ENCODE results near the gene STAB2.
"Not testable (repeated sequence)": the region's sequence is repeated elsewhere in the genome, so short reads cannot be mapped to it uniquely, and the experiment has no call there.

The STAB2 gene

DNA sequence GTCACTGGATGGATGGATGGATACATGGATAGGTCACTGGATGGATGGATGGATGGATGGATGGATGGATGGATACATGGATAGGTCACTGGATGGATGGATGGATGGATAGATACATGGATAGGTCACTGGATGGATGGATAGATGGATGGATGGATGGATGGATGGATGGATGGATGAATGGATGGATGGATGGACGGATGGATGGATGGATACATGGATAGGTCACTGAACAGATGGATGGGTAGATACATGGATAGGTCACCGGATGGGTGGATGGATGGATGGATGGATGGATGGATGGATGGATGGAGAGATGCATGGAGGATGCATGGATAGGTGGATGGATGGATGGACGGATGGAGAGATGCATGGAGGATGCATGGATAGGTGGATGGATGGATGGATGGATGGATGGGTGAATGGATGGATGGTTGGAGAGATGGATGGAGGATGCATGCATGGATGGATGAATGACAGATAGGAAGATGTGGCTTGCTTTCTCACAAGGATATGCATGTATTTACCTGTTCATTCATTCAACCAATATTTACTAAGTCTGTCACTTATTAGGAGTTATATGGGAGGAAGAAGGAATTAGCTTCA lies 66.6 kb downstream of the STAB2 start:
- DNase-seq = not testable (repeated sequence)

DNA sequence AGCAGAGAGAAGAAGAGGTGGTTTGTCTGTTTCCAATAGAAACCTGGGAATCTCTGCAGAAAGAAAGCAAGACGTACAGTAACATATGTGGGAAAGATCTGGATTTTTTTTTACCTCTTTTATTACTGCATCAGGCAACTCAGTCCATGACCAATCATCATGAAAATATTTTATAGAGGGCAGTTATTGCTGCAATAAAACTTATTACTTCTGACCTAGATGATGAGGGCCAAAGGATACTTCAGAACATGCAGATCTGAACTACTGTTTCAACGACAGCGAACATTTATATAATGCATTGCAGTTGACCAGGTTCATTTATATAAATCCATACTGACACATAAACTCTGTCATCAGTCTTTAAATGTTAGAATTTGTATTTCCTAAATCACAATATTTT lies 67.7 kb downstream of the STAB2 start:
- DNase-seq = no peak

DNA sequence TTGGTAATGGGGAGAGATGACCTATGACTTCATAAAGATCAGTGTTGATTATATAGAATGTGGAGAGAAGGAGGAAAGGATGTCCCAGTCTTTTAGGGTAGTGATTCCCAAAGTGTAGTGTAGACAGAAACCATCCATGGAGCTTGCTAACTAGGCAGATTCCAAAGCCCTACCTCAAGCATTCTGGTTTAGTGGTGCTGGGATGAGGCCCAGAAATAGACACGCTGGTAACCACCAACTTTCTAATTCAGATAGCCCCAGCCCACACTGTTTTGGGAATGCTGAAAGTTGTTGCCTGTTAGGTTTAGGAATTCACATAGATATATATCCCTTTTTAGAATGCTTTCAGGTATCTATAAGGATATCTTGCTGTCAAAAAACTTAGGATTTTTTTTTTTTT lies 69.2 kb downstream of the STAB2 start:
- no peak for DNase-seq

DNA sequence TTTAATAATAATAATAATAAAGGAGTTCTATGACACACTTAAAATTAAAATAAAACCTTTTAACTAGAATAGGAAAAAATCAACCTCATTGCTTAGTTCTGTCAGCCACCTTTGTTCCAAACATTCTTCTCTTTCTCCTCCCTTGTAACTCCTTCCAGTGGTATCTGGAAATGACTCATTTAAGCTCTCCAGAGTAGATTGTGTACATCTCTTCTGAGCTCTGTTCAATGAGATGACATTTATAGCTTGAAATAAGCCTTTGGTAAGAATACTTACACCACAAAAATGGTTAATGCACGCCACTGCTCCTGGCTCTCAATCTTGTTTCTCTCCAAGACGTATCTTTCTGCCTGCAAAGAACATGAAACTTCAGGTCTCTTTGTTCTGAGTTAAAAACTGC lies 70.3 kb downstream of the STAB2 start:
- no peak for DNase-seq

DNA sequence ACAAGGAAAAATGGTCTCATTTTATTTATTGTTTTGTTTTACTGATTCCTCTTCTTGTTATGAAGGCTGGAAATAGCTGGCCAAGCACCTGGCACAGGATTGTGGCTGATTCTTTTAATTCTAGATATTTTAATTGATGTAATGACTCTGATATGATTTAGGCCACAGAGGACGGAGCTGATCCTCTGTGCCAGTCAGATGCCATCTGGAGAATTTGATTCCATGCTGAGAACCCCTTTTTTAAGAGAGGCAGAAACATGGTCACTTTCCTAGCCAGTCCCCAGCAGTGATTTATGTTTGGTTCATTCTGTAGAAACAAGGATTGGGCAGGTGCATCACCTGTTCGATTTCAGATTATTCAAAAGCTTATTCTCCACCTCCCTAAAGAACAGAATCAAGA lies 77.6 kb downstream of the STAB2 start:
- no peak for DNase-seq

DNA sequence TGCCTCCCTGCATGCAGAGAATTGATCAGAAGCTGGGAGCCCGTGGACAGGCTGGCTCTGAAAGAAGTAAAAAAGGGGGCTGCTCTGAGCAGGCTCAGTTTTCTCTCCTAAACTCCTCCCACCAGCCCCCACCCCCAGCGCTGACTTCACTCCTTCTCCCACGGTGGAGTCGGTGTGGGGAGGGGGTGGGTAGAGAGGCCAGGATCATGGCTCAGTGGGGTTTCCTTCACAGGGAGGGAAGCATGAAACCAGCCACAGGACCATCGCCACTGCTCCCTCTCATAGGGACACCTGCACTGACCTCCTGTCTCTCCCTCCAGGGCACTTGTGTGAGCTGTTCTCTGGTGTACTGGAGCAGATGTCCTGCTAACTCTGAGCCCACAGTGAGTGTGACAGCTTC lies 78.9 kb downstream of the STAB2 start:
- DNase-seq = no peak

DNA sequence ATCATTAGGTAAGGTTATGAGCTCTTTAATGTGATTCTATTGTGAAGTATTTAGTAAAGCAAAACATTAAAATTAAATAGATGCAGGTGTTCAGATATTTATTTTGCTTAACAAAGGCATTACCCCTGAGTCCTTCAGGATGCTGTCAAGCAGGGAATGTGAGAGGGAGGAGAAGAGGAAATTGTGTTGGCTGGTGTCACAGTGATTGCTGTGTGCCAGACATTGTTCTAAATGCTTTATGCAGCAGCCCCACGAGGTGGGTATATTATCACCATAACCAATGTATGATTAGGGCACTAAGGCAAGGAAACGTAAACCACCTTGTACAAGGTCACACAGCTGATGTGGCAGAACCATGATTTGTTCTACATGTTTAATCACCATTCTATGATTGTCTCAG lies 80.1 kb downstream of the STAB2 start:
- DNase-seq = no peak

DNA sequence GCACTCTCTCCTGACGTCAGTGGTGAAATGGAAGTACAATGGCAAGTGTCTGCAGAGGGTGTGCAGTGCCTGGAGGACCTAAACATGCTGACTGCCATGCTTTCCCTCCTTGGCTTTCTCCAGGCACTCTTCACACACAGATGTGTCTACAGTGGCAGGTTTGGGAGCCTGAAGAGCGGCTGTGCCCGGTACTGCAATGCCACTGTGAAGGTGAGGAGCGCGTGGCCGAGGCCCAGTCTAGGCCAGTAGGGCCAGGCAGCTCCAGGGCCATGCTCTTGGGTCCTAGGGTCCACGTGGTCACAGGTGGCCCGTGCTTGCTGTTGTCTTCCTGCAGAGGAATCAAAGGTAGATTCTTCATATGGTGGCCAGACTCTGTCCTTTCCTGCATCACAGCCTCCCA lies 81.4 kb downstream of the STAB2 start:
- DNase-seq = no peak

DNA sequence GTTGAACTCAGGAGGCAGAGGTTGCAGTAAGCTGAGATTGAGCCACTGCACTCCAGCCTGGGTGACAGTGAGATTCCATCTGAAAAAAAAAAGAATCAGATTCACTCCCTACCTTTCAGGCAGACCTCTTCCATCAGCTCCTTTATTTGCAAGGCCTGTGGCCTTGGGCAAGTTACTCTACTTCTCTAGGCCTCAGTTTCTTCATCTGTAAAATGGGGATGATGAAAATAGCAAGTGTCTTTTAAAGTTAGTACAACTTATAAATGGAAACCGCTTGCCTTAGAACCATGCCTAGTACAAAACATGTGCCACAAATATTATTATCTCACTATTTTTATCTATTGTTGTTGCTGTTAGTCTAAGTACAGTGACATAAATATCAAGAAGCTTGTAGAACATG lies 84.3 kb downstream of the STAB2 start:
- DNase-seq = no peak

DNA sequence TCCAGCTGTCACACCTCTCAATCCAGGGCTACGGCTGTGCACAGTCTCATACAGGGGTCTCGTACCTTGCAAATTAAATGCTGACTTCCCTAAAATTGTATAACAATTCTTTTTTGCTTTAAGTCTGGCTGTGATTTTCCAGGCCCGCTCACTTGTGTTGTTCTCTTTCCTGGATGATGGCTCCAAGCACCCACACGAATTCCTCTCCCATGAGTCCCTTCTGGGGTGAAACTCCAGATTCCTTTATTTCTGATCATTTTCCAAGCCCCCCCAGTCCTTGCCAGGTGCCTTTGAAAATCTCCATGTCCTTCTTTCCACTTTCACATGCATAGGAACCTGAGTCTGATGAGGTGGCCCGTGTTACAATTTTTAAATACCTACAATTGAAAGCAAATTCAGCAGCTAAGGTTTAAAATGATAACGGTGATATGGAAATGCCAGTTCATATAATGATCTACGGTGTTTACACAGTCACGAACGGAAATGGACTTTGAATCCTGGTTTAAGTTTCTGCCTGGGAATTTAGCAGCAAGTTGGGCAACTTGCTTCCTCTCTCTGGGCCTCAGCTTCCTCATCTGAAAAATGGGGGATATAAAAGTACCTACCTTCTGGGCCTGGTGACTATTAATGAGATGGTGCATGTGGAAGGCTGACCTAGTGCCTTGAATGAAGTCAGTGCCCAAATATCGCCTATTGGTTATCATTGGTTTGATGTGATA lies 85.5 kb downstream of the STAB2 start:
- DNase-seq = no peak

DNA sequence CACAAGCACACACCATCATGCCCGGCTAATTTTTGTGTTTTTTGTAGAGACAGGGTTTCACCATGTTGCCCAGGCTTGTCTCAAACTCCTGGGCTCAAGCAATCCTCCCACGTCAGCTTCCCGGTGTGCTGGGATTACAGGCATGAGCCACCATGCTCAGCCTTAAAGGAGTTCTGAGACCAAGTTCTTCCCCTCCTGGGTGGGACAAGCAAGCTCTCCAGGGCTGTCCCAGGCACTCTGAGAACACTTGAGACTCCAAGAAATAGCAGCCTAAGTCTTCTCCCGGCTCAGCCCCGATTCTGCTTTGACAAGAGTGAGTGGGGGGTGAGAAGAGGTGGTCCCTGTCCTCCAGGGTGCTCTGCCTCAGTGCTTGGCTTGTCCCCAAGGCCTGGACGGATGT lies 86.4 kb downstream of the STAB2 start:
- no peak for DNase-seq

DNA sequence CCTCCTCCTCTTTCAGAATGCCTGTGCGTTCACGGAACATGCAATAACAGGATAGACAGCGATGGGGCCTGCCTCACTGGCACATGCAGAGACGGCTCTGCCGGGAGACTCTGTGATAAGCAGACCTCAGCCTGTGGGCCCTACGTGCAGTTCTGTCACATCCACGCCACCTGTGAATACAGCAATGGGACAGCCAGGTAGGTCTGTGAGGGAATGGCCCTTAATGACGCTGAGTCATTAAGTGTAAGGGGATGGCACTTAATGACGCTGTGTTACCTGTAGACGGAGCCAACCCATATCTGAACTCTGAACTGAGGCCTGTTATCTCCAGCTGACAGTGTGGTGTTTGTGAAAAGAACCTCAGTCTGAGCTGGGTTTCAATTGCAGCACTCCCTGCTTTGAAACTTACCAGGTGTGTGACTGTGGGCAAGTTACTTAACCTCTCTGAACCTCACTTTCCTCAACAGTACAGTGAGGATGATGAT lies 86.9 kb downstream of the STAB2 start:
- DNase-seq = no peak

DNA sequence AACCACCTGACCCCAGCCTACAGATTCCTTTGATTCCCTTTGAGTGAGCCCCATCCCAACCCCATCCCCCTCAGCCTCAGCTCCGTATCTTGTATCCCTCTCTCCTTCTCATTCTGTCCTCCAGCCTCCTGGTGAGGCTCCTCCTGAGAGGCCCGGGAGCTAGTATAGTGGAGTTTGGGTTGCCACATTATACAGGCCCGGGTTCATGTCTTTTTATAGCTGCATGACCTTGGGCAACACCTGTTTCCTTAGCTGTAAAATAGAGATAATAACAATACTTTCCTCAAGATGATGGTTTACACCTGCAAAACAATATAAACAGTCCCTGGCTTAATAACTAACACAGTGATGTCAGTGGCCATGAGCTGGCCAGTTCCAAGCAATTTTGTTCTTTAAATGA lies 89.8 kb downstream of the STAB2 start:
- no peak for DNase-seq

DNA sequence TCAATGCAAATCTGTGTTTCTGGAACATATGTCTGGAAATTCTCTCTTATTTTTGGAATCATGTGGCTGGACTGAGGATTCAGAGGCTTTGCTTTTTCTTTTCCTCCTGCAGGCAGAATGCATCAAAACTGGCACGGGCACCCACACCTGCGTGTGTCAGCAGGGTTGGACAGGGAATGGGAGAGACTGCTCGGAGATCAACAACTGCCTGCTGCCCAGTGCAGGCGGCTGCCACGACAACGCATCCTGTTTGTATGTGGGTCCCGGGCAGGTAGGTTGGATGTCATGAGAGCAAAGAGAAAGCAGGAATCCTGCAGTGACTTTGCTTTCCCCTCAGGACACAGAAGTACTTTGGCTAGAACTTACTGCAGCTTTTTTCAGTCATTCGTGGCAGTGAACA lies 90.3 kb downstream of the STAB2 start:
- DNase-seq = no peak

DNA sequence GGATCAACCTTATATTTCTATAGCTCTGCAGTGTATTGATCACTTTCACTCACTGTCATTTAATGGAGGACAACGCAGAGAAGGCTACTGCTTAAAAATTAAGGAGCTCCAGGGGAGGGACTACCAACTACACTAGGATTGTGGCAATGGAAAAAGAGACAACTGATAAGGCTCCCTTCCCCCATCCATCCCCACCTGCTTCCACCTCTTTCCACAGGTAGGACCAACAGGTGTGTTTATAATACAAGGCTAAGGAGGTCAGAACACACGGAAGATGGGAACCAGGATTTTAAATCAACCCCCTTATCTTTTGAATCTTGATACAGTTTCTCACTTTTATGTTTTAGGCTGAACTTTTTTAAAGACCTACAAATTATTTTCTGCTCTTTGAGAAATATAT lies 90.8 kb downstream of the STAB2 start:
- DNase-seq = no peak

DNA sequence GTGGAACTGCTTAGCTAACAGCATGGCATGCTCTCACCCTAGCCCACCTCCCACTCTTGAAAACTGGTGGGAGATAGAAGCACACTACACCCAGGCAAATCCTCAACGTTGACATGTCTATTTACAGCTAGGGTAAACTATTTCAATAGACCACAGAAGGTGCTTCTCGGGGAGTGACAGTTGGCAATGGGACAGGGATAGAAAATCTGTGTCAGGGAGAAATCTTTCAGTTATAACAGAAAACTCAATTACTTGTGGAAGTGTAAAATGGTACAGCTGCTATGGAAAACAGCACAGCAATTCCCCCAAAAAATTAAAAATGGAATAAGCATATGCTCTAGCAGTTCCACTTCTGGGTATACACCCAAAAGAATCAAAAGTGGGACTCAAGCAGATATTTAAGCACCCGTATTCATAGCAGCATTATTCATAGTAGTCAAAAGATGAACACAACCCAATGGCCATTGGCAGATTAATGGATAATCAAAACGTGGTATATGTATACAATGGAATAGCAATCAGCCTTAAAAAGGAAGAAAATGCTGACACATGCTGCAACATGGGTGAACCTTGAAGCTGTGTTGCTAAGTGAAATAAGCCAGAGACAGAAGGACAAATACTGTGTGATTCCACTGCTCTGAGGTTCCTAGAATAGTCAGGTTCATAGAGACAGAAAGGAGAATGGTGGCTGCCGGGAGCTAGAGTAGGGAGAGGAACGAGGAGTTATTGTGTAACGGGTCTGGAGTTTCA lies 92.5 kb downstream of the STAB2 start:
- DNase-seq = no peak

DNA sequence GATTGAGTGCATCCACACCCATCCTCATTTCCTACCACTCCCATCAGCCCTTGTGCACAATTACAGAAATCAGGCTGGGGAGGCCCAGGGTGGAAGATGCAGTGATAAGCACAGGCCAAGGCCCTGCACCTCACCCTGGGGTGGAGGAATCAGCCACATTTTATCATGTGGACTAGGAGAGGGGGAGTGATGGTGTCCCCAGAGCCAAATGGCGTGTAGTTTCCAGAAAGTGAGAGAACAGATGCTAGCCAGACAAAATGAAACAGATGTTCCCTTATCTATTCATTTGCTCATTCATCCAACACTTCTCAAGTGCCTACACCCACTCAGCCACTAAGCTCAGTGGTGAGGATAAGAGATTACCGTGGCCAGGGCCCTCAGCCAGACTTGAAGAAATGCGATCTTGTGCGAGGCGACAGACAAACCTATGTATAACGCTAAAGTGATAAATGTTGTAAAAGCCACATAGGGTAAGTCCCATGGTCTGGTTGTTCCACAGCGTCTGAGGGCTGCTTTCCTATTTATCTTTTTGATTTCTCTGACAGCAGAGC lies 93.6 kb downstream of the STAB2 start:
- DNase-seq = no peak

DNA sequence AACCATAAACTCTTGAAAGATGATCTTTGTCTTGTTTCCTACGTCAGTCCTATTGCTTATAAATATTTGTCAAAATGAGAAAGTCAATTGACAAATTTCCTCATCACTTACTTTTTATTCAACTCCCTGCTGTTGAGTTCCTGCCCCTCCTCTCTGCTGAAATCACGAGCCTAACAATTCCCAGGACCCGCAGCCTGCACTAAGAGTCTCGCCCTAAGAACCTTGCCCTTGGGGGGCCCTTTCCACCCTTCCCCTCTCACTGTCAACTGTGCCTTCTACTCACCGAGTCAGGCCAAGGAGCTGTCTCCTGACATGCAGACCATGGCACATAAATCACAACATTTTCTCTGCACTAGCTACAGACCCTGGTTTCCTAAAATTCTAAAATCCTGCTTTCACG lies 99.0 kb downstream of the STAB2 start:
- no peak for DNase-seq

DNA sequence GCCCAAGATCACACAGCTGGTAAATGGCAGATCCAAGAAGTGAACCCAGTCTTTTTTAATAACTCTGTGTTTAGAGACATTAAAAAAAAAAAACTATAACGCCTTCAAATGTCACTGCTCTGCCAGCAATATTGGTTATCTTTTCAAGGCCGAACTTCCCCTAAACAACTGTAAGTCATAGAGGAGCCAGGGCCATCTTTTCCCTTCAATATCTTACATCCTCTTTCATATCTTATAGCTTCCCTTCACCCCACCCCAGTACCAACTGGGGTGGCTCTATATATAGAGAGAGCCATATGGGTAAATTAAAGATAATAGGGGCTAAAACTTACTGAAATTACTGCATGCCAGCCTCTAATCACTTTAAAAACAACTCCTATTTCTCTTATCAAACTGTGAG lies 100.2 kb downstream of the STAB2 start:
- no peak for DNase-seq

DNA sequence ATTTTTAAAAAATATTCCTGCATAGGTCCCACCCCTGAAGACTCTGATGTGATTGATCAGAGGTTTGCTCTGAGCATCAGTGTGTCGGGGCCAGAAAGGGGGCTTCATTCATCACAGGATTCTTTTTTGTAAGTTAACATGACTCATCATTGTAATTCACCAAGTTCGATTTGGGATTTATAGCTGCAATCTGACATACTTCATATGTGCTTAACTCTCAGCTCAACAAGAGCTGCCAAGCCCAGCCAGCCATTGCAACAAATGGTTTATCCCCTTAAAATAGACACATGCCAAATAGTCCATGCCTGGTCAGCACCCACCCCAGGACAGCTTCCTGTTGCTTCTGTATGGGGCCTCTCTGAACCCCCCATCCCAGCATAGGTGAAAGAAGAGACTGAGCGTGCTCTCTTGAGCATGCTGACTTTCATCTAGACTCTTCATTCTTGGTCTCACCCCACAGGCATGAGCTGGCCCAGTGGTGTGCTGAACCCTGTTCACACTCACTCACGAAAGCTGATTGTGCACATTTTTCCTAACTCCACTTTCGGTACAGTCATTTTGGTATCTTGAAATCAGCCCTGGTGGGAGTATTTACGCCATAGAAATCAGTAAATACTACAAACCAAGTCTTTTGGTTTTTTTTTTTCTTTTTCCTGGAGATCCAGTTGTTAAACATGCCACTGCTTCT lies 101.4 kb downstream of the STAB2 start:
- no peak for DNase-seq

DNA sequence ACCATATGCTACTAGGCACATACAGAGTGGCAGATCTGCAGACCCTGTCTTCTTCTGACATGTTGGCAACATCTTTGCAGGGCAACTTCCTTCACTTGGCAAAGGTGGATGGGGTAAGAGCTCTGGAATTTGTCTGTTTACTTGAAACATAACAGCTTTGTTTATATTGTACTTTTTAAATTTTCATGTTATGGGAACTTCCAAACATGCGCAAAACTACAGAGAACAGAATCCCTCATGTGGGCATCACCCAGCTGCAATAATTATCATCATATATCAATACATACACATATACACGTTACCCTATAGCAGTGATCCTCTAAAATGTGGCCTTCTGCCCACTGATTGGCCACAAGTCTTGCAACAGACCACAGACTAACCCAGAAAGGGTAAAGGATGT lies 103.4 kb downstream of the STAB2 start:
- DNase-seq = no peak

DNA sequence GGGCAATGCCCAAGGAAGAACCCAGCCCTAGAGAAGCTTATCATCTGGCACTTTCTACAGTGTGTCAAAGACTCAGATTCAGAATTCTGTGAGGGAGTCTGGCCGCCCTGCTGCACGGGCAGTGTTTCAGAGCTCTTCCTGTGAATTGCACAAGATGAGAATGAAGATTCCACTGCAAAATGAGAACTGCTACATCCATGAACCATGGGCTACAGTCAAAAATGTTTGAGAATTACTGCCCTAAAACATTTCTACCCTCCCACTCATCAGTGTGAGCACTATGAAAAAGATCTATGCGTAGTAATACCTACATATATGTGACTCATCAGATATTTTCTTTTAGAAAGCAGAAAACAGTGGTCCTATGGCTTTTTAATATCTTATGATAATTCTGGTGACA lies 104.0 kb downstream of the STAB2 start:
- no peak for DNase-seq

DNA sequence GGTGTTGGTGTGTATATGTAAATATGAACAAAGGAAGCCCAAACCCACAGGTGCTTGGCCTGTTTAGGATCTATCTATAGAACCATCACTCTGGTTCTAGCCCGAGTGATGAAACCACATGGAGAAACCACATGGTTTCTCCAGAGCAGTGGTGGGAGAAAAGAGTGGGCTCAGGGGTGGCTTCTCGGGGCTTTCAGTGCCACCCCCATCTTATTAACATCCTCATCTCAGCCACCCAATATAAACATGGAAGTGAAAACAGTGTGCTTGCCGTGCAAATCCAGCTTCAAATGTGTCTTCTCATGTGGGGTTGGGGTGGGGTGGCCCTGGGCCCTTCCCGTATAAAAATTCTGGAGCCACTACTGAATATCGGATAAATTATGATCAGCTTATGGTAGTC lies 109.0 kb downstream of the STAB2 start:
- DNase-seq = no peak

Measured in NCI-H1930 (cell line).